GM21529 (cell line): ENCODE measurements around the gene ATG9B.
A peak's percentile ranks its signal among the peaks of the same experiment; 100 is the strongest.

Experiments used
- ATAC-seq: cut with Tn5 transposase; IDR thresholded peaks from one replicate; pipeline ENCODE4 v1.9.1; 2021; ENCODE audit not compliant: unreplicated experiment

The ATG9B gene

GRCh38 chr7:151024435-151025056 lies at the start of gene ATG9B:
ATG9B (minus strand) TSS chr7:151024494; CDS start chr7:151024423, 71 bp downstream.
- no peak for ATAC-seq

DNA sequence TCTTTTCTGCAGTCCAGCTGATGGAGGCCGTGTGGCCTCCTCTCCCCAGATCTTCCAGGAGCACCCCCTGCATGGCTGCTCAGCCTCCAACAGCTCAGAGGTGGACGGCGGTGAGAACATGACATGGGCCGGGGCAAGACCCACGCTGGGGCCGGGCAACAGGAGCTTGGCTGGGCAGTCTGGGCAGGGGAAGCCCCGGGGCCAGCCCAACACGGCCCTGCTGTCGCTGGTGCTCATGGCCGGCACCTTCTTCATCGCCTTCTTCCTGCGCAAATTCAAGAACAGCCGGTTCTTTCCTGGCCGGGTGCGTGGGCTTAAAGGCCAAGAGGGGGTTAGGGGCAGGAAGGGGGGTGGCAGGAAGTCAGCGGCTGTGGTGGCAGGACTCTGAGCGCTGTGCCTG lies 49.7 kb upstream of the ATG9B start:
- no peak for ATAC-seq

DNA sequence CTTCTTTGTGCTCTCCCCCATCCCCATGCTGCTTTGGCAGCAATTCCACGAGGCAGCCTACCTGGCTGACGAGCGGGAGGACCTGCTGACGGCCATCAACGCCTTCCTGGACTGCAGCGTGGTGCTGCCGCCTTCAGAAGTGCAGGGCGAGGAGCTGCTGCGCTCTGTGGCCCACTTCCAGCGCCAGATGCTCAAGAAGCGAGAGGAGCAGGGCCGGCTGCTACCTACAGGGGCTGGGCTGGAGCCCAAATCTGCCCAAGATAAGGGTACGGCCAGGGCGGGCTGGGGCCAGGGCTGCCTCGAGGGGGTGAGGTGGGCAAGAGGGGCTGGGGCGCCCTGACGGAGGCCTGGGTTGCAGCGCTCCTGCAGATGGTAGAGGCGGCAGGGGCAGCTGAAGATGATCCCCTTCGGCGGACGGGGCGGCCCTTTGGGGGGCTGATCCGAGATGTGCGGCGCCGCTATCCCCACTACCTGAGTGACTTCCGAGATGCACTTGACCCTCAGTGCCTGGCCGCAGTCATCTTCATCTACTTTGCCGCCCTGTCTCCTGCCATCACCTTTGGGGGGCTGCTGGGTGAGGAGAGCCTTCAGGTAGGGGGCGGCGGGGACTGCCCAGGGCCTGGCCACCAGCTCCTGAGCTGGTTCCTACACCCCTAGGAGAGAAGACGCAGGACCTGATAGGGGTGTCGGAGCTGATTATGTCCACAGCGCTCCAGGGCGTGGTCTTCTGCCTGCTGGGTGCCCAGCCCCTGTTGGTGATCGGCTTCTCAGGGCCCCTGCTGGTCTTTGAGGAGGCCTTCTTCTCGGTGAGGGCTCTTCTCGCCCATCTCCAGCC lies 47.0 kb upstream of the ATG9B start:
- no peak for ATAC-seq

GRCh38 chr7:151070574-151070960 lies 46.3 kb upstream of the ATG9B start:
- no peak for ATAC-seq

- no peak for ATAC-seq
These were observed 45.7 kb upstream of the ATG9B start for GRCh38 chr7:151069841-151070573.

DNA sequence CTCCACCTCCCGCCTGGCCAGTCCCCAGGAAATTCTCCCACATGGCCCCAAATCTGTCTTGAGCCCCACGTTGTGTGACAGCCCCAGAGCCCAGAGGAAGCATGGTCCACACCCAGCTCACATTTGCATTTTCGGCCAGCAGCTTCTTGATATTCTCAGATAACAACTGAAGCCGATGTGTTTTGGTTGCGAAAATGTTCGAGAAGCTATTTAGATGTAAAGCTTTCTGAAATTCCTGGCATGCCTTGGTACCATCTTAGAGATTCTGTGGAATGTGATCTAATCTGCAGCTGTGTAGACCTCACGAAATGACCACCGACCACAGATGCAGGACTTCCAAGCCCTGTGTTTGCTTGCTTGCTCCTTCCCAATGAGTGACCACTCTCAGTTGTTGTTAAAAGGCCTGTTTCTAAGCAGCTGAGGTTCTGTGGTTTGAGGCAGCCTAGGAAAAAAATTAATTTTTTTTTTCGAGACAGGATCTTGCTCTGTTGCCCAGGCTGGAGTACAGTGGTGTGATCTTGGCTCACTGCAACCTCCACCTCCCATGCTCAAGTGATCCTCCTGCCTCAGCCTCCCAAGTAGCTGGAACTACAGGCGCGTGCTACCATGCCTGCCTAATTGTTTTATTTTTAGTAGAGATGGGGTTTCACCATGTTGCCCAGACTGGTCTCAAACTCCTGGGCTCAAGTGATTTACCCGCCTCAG lies 43.9 kb upstream of the ATG9B start:
- ATAC-seq: no peak

DNA sequence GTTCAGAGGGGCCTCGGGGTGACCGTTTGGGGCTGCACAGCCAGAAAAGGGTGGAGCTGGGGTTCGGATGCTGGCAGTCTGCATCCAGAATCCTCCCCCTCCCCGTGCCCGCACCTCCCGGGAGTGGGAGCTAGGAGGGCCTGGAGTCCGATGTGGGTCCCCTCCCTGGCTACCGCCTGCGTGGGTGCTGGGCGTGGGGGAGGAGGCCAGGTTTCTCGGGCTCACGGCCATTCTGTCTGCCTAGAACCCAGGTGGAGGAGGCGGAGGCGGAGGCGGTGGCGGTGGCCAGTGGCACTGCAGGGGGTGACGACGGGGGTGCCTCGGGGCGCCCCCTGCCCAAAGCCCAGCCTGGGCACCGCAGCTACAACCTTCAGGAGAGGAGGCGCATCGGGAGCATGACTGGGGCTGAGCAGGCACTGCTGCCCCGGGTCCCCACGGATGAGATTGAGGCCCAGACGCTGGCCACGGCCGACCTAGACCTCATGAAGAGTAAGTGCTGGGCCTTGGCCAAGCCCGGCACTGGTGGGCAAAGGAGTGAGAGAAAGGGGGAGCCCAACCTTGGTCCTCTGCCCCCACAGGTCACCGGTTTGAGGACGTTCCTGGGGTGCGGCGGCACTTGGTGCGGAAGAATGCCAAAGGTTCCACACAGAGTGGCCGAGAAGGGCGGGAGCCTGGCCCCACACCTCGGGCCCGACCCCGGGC lies 42.1 kb upstream of the ATG9B start:
- no peak for ATAC-seq

DNA sequence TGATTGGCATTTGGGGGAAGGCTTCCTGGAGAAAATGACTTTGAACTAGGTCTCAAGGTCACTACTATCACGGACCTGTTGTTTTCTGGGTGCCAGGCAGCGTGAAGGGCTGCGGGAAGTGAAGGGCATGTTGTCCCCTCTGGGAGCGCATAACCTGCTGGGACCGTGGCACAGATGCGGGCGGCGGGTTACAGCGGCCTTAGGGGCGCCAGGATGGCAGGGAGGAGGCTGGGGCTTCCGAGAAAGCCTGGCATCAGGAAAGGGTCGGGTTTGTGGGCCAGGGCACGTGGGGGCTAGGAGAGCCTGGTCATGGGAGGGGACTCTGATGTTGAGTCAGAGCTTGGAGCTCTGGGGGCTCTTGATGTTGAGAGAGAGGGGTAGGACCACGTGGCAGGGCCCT lies 41.2 kb upstream of the ATG9B start:
- no peak for ATAC-seq

DNA sequence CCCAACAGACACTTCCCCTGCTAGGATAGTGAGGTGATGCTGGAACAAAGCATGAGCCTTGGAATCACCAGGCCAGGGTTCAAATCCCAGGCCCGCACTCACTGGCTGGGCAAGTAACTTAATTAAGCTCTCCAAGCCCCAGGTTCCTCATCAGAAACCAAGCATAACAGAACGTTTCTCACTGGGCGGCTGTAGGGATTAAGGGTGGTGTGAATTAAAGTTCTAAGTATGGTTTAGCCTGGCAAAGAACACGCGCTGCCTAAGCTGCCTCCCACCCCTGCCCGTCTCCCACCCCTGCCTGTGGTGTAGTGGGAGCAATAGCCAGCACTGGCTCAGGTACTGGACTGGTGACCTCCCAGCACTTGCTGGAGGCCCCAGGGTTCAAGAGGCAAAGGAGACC lies 40.7 kb upstream of the ATG9B start:
- no peak for ATAC-seq

DNA sequence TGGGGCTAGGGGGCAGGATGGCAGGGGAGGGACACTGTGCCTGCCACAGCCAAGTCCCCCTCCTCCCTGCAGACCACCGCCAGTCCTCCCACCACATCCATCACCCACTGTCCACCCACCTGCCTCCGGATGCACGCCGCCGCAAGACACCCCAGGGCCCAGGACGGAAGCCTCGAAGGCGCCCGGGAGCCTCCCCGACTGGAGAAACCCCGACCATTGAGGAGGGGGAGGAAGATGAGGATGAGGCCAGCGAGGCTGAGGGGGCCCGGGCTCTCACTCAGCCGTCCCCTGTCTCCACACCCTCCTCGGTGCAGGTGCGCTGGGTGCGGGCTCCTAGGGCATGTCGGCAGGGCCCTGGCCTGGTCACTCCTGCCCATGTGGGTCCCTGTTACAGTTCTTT lies 40.2 kb upstream of the ATG9B start:
- ATAC-seq: no peak

DNA sequence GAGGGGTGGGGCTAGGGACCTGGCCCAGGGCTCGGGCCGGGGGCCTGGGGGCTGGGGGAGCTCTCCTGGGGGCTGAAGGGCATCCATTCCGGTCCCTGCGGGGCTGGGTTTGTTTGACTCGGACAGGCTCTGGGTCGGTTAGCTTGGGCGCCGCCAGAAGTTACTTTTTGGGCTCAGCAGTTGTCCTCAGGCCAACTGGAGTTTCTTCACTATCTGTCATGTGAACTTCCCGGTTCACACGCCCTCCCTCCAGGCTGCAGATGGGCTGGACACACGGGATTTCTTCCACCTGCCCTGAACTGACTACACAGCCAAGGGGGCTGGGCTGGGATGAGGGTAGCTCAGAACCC lies 38.9 kb upstream of the ATG9B start:
- no peak for ATAC-seq

DNA sequence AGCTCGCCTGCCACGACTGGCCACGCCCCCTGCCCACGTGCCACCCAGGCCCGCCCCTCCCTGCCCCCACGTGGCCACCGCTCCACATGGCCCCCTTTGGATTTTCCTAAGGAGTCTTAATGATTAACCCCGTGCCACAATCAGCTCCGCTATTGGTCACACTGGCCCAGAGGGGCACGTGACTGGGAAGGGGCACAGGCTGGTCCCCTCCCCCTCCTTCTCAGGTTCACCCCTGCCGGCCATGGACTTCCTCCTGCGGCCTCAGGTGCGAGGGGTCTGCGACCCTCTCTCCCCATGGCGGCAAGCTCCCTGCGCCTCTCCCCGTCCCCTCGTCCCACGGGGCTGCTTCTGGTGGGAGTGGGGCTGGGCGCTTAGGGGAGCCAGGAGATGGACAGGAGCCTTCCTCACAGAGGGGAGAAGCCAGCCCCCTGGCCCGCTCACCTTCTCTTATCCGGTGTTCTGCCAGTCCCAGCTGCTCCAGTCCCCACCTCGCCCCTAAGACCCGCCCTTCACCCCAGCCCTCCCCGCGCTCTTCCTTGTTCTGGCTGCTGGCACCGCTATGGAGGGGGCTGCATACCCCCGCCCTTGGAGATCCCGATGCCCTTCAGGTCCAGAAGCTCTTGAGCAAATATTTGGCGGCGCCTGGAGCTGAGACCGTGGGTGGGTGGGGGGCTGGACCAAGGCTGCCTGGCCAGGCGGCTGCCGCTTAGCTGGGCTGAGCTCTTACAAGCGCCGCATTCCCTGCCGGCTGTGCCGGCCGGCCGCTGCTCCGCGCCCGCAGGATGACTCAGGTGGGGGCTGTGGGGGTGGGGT lies 38.3 kb upstream of the ATG9B start:
- ATAC-seq: no peak

- ATAC-seq: no peak
These were observed 37.8 kb upstream of the ATG9B start for GRCh38 chr7:151062111-151062398.

DNA sequence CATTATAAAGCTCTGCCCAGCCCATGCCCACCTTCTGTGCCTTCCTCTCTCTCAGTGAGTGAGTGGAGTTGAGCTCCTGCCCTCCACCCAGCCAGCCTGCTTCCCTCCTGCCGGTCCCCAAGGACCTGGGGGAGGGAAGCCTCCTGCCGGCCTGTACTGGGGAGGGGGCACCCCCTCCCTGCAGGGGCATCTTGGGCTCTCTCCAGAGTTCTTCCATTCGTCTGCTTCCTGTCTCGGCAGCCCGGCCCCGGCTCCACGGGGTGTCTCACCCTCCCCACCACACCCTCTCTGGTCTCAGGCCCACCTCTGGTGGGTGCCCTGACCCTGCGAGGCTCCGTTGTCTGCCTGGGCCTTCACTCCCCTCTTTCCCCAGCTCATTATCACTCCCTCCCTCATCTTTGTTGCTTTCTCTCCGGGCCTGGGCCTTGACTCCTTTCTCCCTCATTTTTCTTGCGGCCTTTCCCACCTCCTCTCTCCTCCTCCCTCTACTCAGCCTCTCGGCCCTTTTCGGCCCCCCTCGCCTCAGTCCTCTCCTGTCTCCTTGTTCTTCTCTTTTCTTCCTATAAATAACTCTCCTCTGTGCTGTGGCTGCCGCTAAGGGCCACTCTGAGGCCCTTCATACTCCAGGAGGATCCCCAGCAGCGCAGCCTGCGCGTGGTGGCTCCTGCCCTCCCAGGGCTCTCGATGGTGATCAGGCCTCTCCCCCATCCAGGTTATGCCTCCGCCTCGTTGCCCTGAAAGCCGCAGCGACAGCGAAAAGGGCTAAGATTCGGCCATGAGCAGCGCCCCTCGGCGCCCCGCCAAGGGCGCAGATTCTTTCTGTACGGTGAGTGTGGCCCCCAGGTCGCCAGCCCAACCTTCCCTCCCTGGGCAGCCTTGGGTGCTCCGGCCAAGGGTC lies 37.2 kb upstream of the ATG9B start:
- ATAC-seq: no peak

DNA sequence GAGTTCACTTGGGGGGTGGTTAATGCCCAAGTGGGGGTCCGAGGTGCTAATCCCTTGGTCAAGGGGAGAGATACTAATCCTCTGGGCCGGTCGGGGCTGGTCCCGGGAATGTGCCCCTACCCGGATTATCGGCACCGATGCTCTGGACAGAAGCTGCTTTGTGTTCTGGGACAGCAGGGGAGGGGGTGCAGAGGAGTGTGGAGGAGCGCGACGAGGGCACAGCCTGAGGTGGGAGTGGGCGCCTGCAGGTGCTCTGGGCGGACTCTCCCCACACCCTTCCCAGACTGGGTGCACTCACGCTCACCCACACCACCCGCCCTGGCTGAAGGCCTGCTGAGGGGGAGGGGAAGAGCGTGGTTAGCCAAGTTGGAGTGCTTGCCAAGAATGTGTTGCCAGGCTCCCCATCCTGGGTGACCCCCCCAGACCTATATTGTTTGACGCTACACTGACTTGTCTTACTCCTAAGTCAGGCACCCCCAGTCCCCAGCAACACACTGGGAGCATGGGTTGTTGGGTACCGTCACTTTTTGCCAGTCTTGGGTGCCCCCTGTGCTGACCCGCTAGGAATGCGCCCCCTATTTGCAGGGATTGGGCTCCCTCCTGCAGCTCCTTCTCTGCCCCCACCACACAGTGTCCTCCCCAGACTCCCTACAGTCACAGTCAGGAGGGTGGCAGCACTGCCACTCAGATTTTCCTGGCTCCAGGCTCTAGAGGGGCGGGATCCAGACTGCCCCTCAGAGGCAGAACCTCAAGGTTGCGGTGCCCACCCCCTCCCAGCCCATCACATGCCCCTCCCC lies 36.3 kb upstream of the ATG9B start:
- ATAC-seq: no peak

DNA sequence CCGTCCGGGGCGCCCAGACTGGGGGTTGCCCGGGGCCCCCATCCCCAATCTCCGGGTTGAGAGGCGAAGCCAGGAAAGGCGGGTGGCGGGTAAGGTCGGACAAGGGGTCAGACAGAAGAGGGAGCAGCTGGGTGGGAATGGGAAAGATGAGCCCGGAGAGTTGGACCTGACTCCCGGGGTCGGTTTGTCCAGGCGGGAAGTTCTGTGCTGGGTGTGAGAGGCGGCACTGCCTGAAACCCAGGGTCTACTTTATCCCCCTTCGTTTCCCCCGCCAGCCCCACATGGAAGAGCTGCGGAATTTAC lies 35.8 kb upstream of the ATG9B start:
- ATAC-seq: no peak

DNA sequence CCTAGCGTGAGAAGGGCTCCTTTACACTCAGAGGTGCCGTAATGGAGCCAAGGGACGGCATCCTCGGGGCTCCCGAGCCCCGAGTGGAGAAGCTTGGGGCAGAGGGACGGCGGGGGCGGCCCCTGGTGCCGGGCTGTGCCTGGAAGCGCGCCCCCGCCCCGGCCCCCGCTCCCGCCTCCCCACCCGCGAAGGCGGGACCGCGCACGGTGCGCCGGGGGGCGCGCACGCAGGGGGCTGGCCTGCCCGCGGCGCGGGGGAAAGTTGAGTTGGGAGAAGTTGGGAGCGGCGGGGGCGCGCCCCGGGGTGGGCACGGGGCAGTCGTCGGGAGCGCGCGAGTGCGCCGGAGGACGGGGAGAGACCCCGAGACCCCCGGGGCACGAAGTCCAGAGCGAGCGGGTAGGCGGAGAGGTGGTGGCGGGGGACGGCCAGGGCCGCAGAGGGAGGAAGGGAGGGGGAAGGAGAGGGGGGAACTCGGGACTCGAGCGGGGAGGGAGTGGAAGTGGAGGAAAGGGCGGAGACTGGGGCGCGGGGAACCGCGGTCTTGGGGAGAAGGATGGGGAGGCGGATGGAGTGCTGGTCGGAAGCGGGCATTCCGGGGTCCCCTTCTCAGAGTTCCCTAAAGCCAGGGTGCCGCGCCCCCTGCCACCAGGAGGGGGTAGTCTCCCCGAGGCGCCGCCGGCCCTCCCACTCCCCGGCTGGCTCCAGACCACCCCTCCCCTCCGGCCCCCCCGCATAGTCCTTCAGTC lies 35.2 kb upstream of the ATG9B start, which contains the start of gene SLC4A2:
Gene SLC4A2, plus strand, starts transcription at position 223 of the 746 bp plus-strand sequence. CDS start 2,399 bp downstream, outside the sequence.
- ATAC-seq: peak; percentile 29
